HCT116 (cell line): ENCODE results near the gene SMPX. TPM values are rescaled to one million over a fixed set of nuclear protein-coding genes. Genes with fewer than 3 reads are reported as not detected.

Source experiments
- ATAC-seq: fragments of 200-7000 bp; cut with Tn5 transposase; 2 replicates; pipeline ENCODE4 v1.9.1; 2020; ENCODE audit warnings: mild to moderate bottlenecking, moderate library complexity
- BruUV-seq: library from RNA; stranded (reverse); fragments of 400-500 nt; replicated peaks from 2 replicates; lab custom pipeline; 2021; lab: Mats Ljungman, UMichigan
- CTCF ChIA-PET: fragments of 300-600 bp; sonication (Branson Sonifier 250); formaldehyde crosslinking; loops from one replicate; lab custom pipeline; 2021; ENCODE audit warnings: antibody characterized with exemption; lab: Charles Lee
- POLR2A ChIA-PET: fragments of 300-600, 350-600 bp; sonication (Branson Sonifier 250); formaldehyde crosslinking; loops from one replicate; lab custom pipeline; 2021; ENCODE audit warnings: antibody characterized with exemption; lab: Charles Lee
- RAD21 ChIA-PET, 2 experiments: fragments of 300-600 bp; sonication (Branson Sonifier 250); formaldehyde crosslinking; loops; one replicate each; lab custom pipeline; 2023; ENCODE audit warnings: low total read pairs in 2 of 2; ENCODE audit not compliant: uncharacterized antibody in 2 of 2, unreplicated experiment in 2 of 2, low non-redundant PET in 1 of 2; lab: Charles Lee
- DNase-seq: peaks from one replicate; pipeline ENCODE4 v3.0.0-alpha.2; 2010; ENCODE audit warnings: low read depth, low spot score
- H2AFZ ChIP-seq: fragments of 200-600 bp; shearing (Covaris generic), sonication (generic); 2 replicates; pipeline ENCODE4 v1.6.1; 2017; ENCODE audit warnings: low read depth, mixed run types, mixed read lengths, antibody characterized with exemption, low read length; ENCODE audit not compliant: poor library complexity, severe bottlenecking
- H3K27ac ChIP-seq: 2 replicates; pipeline ENCODE4 v1.5.1; 2012; ENCODE audit warnings: low read depth, low read length
- H3K27me3 ChIP-seq: fragments of 200-600 bp; sonication (generic); 2 replicates; pipeline ENCODE4 v1.6.1; 2016; ENCODE audit warnings: mixed run types, low read length, mixed read lengths; ENCODE audit not compliant: insufficient read depth
- H3K36me3 ChIP-seq, 2 experiments: fragments of 200-500 bp in 1 of 2; fragments of 200-600 bp in 1 of 2; sonication (Bioruptor generic) in 1 of 2; sonication (generic) in 1 of 2; 2 replicates each; pipeline versions ENCODE4 v1.5.1 to v1.6.1; 2014 to 2016; ENCODE audit warnings: low read length in 2 of 2, inconsistent platforms in 1 of 2, mixed read lengths in 1 of 2, mixed run types in 1 of 2; ENCODE audit not compliant: insufficient read depth in 2 of 2, control insufficient read depth in 1 of 2
- H3K4me1 ChIP-seq, 2 experiments: fragments of 200-600 bp in 1 of 2; sonication (generic) in 1 of 2; 2 replicates each; pipeline versions ENCODE4 v1.5.1 to v1.6.1; 2012 to 2017; ENCODE audit warnings: low read length in 2 of 2, inconsistent platforms in 1 of 2, mild to moderate bottlenecking in 1 of 2, mixed read lengths in 1 of 2, mixed run types in 1 of 2, moderate library complexity in 1 of 2; ENCODE audit not compliant: insufficient read depth in 2 of 2, control insufficient read depth in 1 of 2
- H3K4me2 ChIP-seq: fragments of 200-600 bp; sonication (generic); 2 replicates; pipeline ENCODE4 v1.6.1; 2017; ENCODE audit warnings: mixed run types, low read length, mixed read lengths
- H3K4me3 ChIP-seq, 2 experiments: fragments of 200-600 bp in 1 of 2; sonication (generic) in 1 of 2; replicated peaks in 1 of 2; 2 replicates each; pipeline ENCODE4 v1.5.1; 2011 to 2016; ENCODE audit warnings: low read length in 2 of 2, control low read depth in 1 of 2, low read depth in 1 of 2, mild to moderate bottlenecking in 1 of 2, mixed read lengths in 1 of 2, mixed run types in 1 of 2
- H3K79me2 ChIP-seq: fragments of 200-600 bp; sonication (generic); 2 replicates; pipeline ENCODE4 v1.6.1; 2017; ENCODE audit warnings: mild to moderate bottlenecking, mixed run types, low read length, moderate library complexity, mixed read lengths; ENCODE audit not compliant: insufficient read depth
- H3K9ac ChIP-seq: fragments of 200-600 bp; sonication (generic); 2 replicates; pipeline ENCODE4 v1.6.1; 2016; ENCODE audit warnings: low read length, mixed read lengths
- H3K9me2 ChIP-seq: fragments of 200-600 bp; sonication (generic), shearing (Covaris generic); 2 replicates; pipeline ENCODE4 v1.6.1; 2017; ENCODE audit warnings: mixed run types, mild to moderate bottlenecking, moderate library complexity; ENCODE audit not compliant: insufficient read depth
- H3K9me3 ChIP-seq, 2 experiments: fragments of 200-500 bp in 1 of 2; fragments of 200-600 bp in 1 of 2; sonication (Bioruptor generic) in 1 of 2; sonication (generic) in 1 of 2; 2 replicates each; pipeline ENCODE4 v1.6.1; 2014 to 2017; ENCODE audit warnings: low read length in 2 of 2, mixed read lengths in 2 of 2, inconsistent platforms in 1 of 2, low read depth in 1 of 2, mild to moderate bottlenecking in 1 of 2, mixed run types in 1 of 2, moderate library complexity in 1 of 2; ENCODE audit not compliant: control insufficient read depth in 1 of 2, insufficient read depth in 1 of 2
- H4K20me1 ChIP-seq: fragments of 200-600 bp; sonication (generic), shearing (Covaris generic); 2 replicates; pipeline ENCODE4 v1.6.1; 2017; ENCODE audit warnings: mixed run types, mild to moderate bottlenecking, moderate library complexity; ENCODE audit not compliant: insufficient read depth
- ATF3 ChIP-seq: IDR thresholded peaks from 2 replicates; pipeline ENCODE4 v1.6.1; 2012
- CEBPB ChIP-seq: IDR thresholded peaks from 2 replicates; pipeline ENCODE4 v1.6.1; 2012; ENCODE audit warnings: low read depth
- CTCF ChIP-seq, 3 experiments: fragments of 200-600 bp in 1 of 3; sonication (generic) in 1 of 3; IDR thresholded peaks in 2 of 3; conservative IDR thresholded peaks in 1 of 3; 2 replicates each; pipeline ENCODE4 v1.5.1; 2012 to 2017; ENCODE audit warnings: low read depth in 2 of 3, low read length in 2 of 3, antibody characterized with exemption in 1 of 3, borderline replicate concordance in 1 of 3, control low read depth in 1 of 3, mild to moderate bottlenecking in 1 of 3, mixed read lengths in 1 of 3, mixed run types in 1 of 3, moderate library complexity in 1 of 3; ENCODE audit not compliant: insufficient read depth in 1 of 3
- EGR1 ChIP-seq: IDR thresholded peaks from 2 replicates; pipeline ENCODE4 v1.6.1; 2012; ENCODE audit warnings: low read depth
- ELF1 ChIP-seq: IDR thresholded peaks from 2 replicates; pipeline ENCODE4 v1.6.1; 2012; ENCODE audit warnings: low read depth, borderline replicate concordance
- FOSL1 ChIP-seq: IDR thresholded peaks from 2 replicates; pipeline ENCODE4 v1.6.1; 2012; ENCODE audit warnings: low read depth
- JUND ChIP-seq: IDR thresholded peaks from 2 replicates; pipeline ENCODE4 v1.6.1; 2012
- MAX ChIP-seq: IDR thresholded peaks from 2 replicates; pipeline ENCODE4 v1.6.1; 2012
- SIN3A ChIP-seq: IDR thresholded peaks from 2 replicates; pipeline ENCODE4 v1.6.1; 2012; ENCODE audit warnings: low read depth
- SP1 ChIP-seq: IDR thresholded peaks from 2 replicates; pipeline ENCODE4 v1.6.1; 2012; ENCODE audit warnings: low read depth
- SRF ChIP-seq: IDR thresholded peaks from 2 replicates; pipeline ENCODE4 v1.6.1; 2012; ENCODE audit warnings: low read depth
- TCF7L2 ChIP-seq: IDR thresholded peaks from 2 replicates; pipeline ENCODE4 v1.7.0; 2011; ENCODE audit warnings: borderline replicate concordance, inconsistent platforms; ENCODE audit not compliant: insufficient read depth, insufficient read length; ENCODE audit errors: extremely low read depth
- ZFX ChIP-seq: fragments of 450-650 bp; IDR thresholded peaks from 2 replicates; pipeline ENCODE4 v1.6.1; 2017
- intact Hi-C: fragments of 100-400 bp; cut with micrococcal nuclease; formaldehyde crosslinking; loops from 2 replicates; pipeline ENCODE4 v1.10.0; 2022
- total RNA-seq: library from RNA; stranded (reverse); gene quantifications from one replicate; pipeline ENCODE4 v1.2.1, GENCODE V29; 2021; ENCODE audit not compliant: unreplicated experiment

The SMPX gene
- total RNA-seq, 1 experiment from 2014 or later = 0.59 TPM

GRCh38 chrX:21799767-21800166 lies 41.9 kb upstream of the SMPX start (continued):
- TF ChIP-seq EGR1 (no peak), SRF (no peak), TCF7L2 (no peak), ELF1 (no peak)

- H3K36me3 ChIP-seq = no peaks in the 10 kb centered on the region
- peak overlapping the region; percentile 69; the same call in 1 of the 2 replicates for H3K27ac ChIP-seq
- POLR2A ChIA-PET = no interaction called here
- no peaks in the 10 kb centered on the region for H4K20me1 ChIP-seq
- H3K4me3 ChIP-seq = peak overlapping the region in 1 of 2 experiments; percentile 20; a peak in 2 of 4 replicates
- DNase-seq = peak; percentile 84
- TF ChIP-seq JUND (peak; percentile 69), ZFX (no peak), ELF1 (no peak), EGR1 (peak; percentile 70), CEBPB (no peak), SP1 (peak; percentile 57), FOSL1 (peak; percentile 69), MAX (peak; percentile 18; the same call in 1 of the 2 replicates), ATF3 (no peak), TCF7L2 (no peak), CTCF (IDR thresholded peaks at IDR 0.05 in 2 of 3, conservative IDR thresholded peaks at IDR 0.05 in 1 of 3; ENCODE audit: borderline replicate concordance in 1 of 3, insufficient read depth in 1 of 3, low read depth in 2 of 3, low read length in 2 of 3) (0 out of 6 replicates have a peak, but pooled peaks of 1 of the 3 experiments have one; percentile 6), SIN3A (peak; percentile 67; the same call in 1 of the 2 replicates)
- H3K4me1 ChIP-seq = peaks cover 39 to 44% of the 10 kb centered on the region in 2 experiments
- RAD21 ChIA-PET = no interaction called here
- peak overlapping the region; percentile 32 for H3K9ac ChIP-seq
- intact Hi-C loops = no loop called here
- no peaks in the 10 kb centered on the region for H3K79me2 ChIP-seq
- no peaks in the 10 kb centered on the region for H3K9me3 ChIP-seq
- H3K9me2 ChIP-seq = no peaks in the 10 kb centered on the region
- H2AFZ ChIP-seq = no peak overlapping the region
- no peaks in the 10 kb centered on the region for H3K27me3 ChIP-seq
- peak overlapping the region; percentile 67 for H3K4me2 ChIP-seq
- BruUV-seq = no TSS peak
- ATAC-seq = peak; percentile 93
- CTCF ChIA-PET = no interaction called here
Observed at GRCh38 chrX:21798677-21799219, 40.8 kb upstream of the SMPX start.
